Measurements from ENCODE around the gene GRIK1.
"Not testable (repeated sequence)": the region's sequence is repeated elsewhere in the genome, so short reads cannot be mapped to it uniquely, and the experiment has no call there.

Gene GRIK1

GRCh38 chr21:29621525-29621924 is 318.3 kb downstream of the GRIK1 start:
- TF ChIP-seq CTCF (conservative IDR thresholded peaks at IDR 0.05): no peak
- no peak overlapping the region for H3K27ac ChIP-seq

- TF ChIP-seq CTCF (conservative IDR thresholded peaks at IDR 0.05): no peak
- no peak overlapping the region for H3K27ac ChIP-seq
Observed at GRCh38 chr21:29616209-29616751, 323.5 kb downstream of the GRIK1 start.

- no peak for TF ChIP-seq CTCF (conservative IDR thresholded peaks at IDR 0.05)
- no peak overlapping the region for H3K27ac ChIP-seq
Observed at GRCh38 chr21:29613877-29614276, 325.9 kb downstream of the GRIK1 start.

- TF ChIP-seq CTCF (conservative IDR thresholded peaks at IDR 0.05): no peak
Observed at GRCh38 chr21:29613021-29613420, 326.8 kb downstream of the GRIK1 start.

GRCh38 chr21:29610779-29611360 is 328.9 kb downstream of the GRIK1 start:
- no peak overlapping the region for H3K27ac ChIP-seq
- no peak for TF ChIP-seq CTCF (conservative IDR thresholded peaks at IDR 0.05)

More at GRCh38 chr21:29613021-29613420, 326.8 kb downstream of the GRIK1 start:
- no peak overlapping the region for H3K27ac ChIP-seq

GRCh38 chr21:29606613-29607012 is 333.2 kb downstream of the GRIK1 start:
- no peak overlapping the region for H3K27ac ChIP-seq
- no peak for TF ChIP-seq CTCF (conservative IDR thresholded peaks at IDR 0.05)

- H3K27ac ChIP-seq: not testable (repeated sequence)
Observed at GRCh38 chr21:29605219-29605618, 334.6 kb downstream of the GRIK1 start.

- H3K27ac ChIP-seq: no peak overlapping the region
- no peak for TF ChIP-seq CTCF (conservative IDR thresholded peaks at IDR 0.05)
Observed at GRCh38 chr21:29604076-29604475, 335.7 kb downstream of the GRIK1 start.

Data from VCaP (cell line).